ENCODE data around the gene MAP3K19.

DNA sequence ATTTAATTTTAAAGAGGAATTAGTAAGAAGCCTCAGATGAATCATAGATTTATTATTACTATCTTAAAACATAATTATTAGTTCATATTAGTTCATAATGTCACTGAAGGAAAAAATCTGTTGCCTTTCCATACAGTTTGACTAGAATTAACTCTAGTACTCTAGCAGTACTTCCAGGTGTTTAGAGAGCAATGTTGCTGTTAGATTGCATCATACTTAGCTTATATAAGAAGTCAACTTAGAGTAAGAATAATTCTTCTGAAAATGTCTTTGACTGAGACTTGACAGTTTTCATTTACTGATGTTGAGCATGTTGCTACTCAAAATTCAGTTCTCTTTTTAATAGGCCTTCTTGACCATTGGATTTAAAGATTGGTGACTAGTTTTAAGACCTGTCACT, 9.5 kb upstream of the MAP3K19 start:
- TF ChIP-seq CTCF (IDR thresholded peaks at IDR 0.05), result no peak
- TF ChIP-seq POLR2A (IDR thresholded peaks at IDR 0.05), result no peak
- no peak for TF ChIP-seq POLR2AphosphoS5 (IDR thresholded peaks at IDR 0.05)
- no peak for TF ChIP-seq EP300 (IDR thresholded peaks at IDR 0.05; ENCODE audit: low read depth)

Data from transverse colon (tissue), 4 donors.